Bronchial epithelial cell (primary cell): ENCODE measurements around the gene CACNG7. TPM values are rescaled to one million over a fixed set of nuclear protein-coding genes. Genes with fewer than 3 reads are reported as not detected.

Source experiments
- DNase-seq: peaks from one replicate; pipeline ENCODE4 v3.0.0-alpha.2; 2010; ENCODE audit warnings: low read depth
- FAIRE-seq: peaks from 2 replicates; lab custom pipeline; 2011; peaks lifted over from hg19 to GRCh38; lab: Jason Lieb, UNC
- H3K27me3 ChIP-seq: 2 replicates; pipeline ENCODE4 v1.5.1; 2011; ENCODE audit warnings: low read length; ENCODE audit not compliant: control insufficient read depth, insufficient read depth
- H3K36me3 ChIP-seq: 2 replicates; pipeline ENCODE4 v1.5.1; 2011; ENCODE audit warnings: low read length; ENCODE audit not compliant: control insufficient read depth, insufficient read depth
- H3K4me3 ChIP-seq: 2 replicates; pipeline ENCODE4 v1.5.1; 2011; ENCODE audit warnings: mild to moderate bottlenecking, low read depth, low read length, control low read depth
- total RNA-seq: library from RNA; depleted of rRNA; stranded (reverse); fragments of >200 nt; gene quantifications from 2 replicates; pipeline ENCODE4 v1.2.1, GENCODE V29; 2014
- TF ChIP-seq, protein P1 (sequence below): IDR thresholded peaks from 2 replicates; pipeline ENCODE4 v1.5.1; 2011; ENCODE audit warnings: mild to moderate bottlenecking, moderate library complexity, low read length, control low read depth, inconsistent platforms; ENCODE audit not compliant: insufficient read depth, severe bottlenecking

The CACNG7 gene
- total RNA-seq, 1 donor from 2014 or later, result not detected

DNA sequence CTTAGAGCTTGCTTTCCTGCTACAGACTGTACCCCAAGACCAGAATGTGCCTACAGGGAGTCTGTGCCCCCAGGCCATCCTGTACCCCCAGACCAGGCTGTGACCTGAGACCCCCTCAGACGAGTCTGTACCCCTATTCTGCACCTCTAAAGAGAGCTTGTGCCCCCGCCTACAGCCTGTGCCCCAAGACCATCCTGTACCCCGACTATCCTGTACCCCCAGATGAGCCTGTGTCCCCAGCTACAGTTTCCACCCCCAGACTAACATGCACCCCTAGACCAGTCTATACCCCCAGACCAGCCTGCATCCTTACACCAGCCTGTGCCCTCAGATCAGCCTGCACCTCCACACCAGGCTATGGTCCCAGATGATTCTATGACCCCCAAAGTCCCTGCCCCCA, 84.4 kb downstream of the CACNG7 start:
- TF ChIP-seq, protein P1, sequence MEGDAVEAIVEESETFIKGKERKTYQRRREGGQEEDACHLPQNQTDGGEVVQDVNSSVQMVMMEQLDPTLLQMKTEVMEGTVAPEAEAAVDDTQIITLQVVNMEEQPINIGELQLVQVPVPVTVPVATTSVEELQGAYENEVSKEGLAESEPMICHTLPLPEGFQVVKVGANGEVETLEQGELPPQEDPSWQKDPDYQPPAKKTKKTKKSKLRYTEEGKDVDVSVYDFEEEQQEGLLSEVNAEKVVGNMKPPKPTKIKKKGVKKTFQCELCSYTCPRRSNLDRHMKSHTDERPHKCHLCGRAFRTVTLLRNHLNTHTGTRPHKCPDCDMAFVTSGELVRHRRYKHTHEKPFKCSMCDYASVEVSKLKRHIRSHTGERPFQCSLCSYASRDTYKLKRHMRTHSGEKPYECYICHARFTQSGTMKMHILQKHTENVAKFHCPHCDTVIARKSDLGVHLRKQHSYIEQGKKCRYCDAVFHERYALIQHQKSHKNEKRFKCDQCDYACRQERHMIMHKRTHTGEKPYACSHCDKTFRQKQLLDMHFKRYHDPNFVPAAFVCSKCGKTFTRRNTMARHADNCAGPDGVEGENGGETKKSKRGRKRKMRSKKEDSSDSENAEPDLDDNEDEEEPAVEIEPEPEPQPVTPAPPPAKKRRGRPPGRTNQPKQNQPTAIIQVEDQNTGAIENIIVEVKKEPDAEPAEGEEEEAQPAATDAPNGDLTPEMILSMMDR, result no peak
- FAIRE-seq (no peak), DNase-seq (no peak)
- no peaks in the 10 kb centered on the region for H3K36me3 ChIP-seq
- H3K27me3 ChIP-seq, result peaks cover 13% of the 10 kb centered on the region
- H3K4me3 ChIP-seq, result no peak overlapping the region

Other genes starting within 250 kb of the CACNG7 start
- under 0.01 TPM in 1 of 2 replicates, not detected in the other for gene NLRP12, start 85.0 kb upstream of the CACNG7 start, total RNA-seq
- 1.3 and 1.4 TPM in 2 replicates for gene MYADM, start 41.4 kb upstream of the CACNG7 start, total RNA-seq
- not detected in 2 replicates for gene PRKCG, start 27.1 kb upstream of the CACNG7 start, total RNA-seq
- gene CACNG8, start 53.7 kb downstream of the CACNG7 start, total RNA-seq, result not detected in 2 replicates
- gene CACNG6, start 82.4 kb downstream of the CACNG7 start, total RNA-seq, result 0.26 TPM in 1 of 2 replicates, not detected in the other
- gene VSTM1, start 154.6 kb downstream of the CACNG7 start, total RNA-seq, result not detected in 2 replicates
- gene TARM1, start 172.1 kb downstream of the CACNG7 start, total RNA-seq, result not detected in 2 replicates
- gene OSCAR, start 191.5 kb downstream of the CACNG7 start, total RNA-seq, result 0.64 and 0.79 TPM in 2 replicates
- gene NDUFA3, start 193.6 kb downstream of the CACNG7 start, total RNA-seq, result 6.1 and 16.0 TPM in 2 replicates
- gene TFPT, start 206.4 kb downstream of the CACNG7 start, total RNA-seq, result 6.1 and 11.3 TPM in 2 replicates
- 37.8 and 47.1 TPM in 2 replicates for gene PRPF31, start 206.5 kb downstream of the CACNG7 start, total RNA-seq
- gene CNOT3, start 228.5 kb downstream of the CACNG7 start, total RNA-seq, result 6.1 and 11.4 TPM in 2 replicates